HL-60 (cell line): ENCODE data around the gene DMD.

Experiments used
- POLR2AphosphoS5 ChIP-seq: IDR thresholded peaks from 2 replicates; pipeline ENCODE4 v1.6.1; 2012; ENCODE audit warnings: low read depth
- SPI1 ChIP-seq: IDR thresholded peaks from 2 replicates; pipeline ENCODE4 v1.6.1; 2012; ENCODE audit warnings: low read depth, mild to moderate bottlenecking, borderline replicate concordance
- TF ChIP-seq, protein P1 (sequence below): IDR thresholded peaks from one replicate; pipeline ENCODE4 v1.5.1; 2011; ENCODE audit warnings: low read length, control low read depth, inconsistent platforms; ENCODE audit not compliant: insufficient read depth
- TF ChIP-seq, protein P2 (sequence below): IDR thresholded peaks from 2 replicates; pipeline ENCODE4 v1.6.1; 2012; ENCODE audit warnings: low read depth; ENCODE audit not compliant: insufficient replicate concordance

DNA sequence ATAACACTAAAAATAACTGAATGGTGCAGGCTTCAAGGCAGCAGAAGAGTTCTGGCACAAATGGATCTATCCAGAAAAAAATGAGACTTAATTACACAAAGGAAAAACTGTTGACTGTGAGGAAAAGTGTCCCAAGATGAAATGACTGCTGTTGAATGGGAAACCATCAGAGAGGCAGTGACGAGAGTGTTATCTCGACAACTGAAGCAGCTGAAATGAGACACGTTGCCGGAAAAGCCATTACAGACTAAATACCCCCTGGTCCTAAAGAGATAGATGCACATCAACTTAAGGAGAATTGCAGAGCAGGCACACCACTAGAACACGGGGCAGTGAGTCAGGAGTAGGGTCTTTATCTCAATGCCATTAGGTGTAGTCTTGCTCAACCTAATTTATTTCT is 277.8 kb downstream of the DMD start:
- TF ChIP-seq SPI1: no peak
- TF ChIP-seq, protein P1, sequence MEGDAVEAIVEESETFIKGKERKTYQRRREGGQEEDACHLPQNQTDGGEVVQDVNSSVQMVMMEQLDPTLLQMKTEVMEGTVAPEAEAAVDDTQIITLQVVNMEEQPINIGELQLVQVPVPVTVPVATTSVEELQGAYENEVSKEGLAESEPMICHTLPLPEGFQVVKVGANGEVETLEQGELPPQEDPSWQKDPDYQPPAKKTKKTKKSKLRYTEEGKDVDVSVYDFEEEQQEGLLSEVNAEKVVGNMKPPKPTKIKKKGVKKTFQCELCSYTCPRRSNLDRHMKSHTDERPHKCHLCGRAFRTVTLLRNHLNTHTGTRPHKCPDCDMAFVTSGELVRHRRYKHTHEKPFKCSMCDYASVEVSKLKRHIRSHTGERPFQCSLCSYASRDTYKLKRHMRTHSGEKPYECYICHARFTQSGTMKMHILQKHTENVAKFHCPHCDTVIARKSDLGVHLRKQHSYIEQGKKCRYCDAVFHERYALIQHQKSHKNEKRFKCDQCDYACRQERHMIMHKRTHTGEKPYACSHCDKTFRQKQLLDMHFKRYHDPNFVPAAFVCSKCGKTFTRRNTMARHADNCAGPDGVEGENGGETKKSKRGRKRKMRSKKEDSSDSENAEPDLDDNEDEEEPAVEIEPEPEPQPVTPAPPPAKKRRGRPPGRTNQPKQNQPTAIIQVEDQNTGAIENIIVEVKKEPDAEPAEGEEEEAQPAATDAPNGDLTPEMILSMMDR: no peak
- TF ChIP-seq, protein P2, sequence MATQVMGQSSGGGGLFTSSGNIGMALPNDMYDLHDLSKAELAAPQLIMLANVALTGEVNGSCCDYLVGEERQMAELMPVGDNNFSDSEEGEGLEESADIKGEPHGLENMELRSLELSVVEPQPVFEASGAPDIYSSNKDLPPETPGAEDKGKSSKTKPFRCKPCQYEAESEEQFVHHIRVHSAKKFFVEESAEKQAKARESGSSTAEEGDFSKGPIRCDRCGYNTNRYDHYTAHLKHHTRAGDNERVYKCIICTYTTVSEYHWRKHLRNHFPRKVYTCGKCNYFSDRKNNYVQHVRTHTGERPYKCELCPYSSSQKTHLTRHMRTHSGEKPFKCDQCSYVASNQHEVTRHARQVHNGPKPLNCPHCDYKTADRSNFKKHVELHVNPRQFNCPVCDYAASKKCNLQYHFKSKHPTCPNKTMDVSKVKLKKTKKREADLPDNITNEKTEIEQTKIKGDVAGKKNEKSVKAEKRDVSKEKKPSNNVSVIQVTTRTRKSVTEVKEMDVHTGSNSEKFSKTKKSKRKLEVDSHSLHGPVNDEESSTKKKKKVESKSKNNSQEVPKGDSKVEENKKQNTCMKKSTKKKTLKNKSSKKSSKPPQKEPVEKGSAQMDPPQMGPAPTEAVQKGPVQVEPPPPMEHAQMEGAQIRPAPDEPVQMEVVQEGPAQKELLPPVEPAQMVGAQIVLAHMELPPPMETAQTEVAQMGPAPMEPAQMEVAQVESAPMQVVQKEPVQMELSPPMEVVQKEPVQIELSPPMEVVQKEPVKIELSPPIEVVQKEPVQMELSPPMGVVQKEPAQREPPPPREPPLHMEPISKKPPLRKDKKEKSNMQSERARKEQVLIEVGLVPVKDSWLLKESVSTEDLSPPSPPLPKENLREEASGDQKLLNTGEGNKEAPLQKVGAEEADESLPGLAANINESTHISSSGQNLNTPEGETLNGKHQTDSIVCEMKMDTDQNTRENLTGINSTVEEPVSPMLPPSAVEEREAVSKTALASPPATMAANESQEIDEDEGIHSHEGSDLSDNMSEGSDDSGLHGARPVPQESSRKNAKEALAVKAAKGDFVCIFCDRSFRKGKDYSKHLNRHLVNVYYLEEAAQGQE: no peak
- TF ChIP-seq POLR2AphosphoS5: no peak
